Osteocyte (in vitro differentiated cells): ENCODE data around the gene SPAM1. TPM values are rescaled to one million over a fixed set of nuclear protein-coding genes. Genes with fewer than 3 reads are reported as not detected.

Source experiments
- DNase-seq: peaks from one replicate; pipeline ENCODE4 v3.0.0; 2021; ENCODE audit warnings: mixed read lengths; ENCODE audit not compliant: unreplicated experiment; ENCODE audit errors: extremely low spot score
- H3K27ac Mint-ChIP-seq: one replicate; pipeline ENCODE4 v1.8.0; 2021; ENCODE audit warnings: mild to moderate bottlenecking, mixed read lengths; ENCODE audit not compliant: unreplicated experiment
- H3K27me3 Mint-ChIP-seq: one replicate; pipeline ENCODE4 v1.8.0; 2021; ENCODE audit warnings: mixed read lengths; ENCODE audit not compliant: unreplicated experiment
- H3K36me3 Mint-ChIP-seq: one replicate; pipeline ENCODE4 v1.8.0; 2021; ENCODE audit warnings: mixed read lengths; ENCODE audit not compliant: unreplicated experiment
- H3K4me1 Mint-ChIP-seq: one replicate; pipeline ENCODE4 v1.8.0; 2021; ENCODE audit warnings: mixed read lengths; ENCODE audit not compliant: unreplicated experiment
- H3K4me3 Mint-ChIP-seq: one replicate; pipeline ENCODE4 v1.8.0; 2021; ENCODE audit warnings: mild to moderate bottlenecking, moderate library complexity, mixed read lengths; ENCODE audit not compliant: unreplicated experiment
- H3K9me3 Mint-ChIP-seq: one replicate; pipeline ENCODE4 v1.8.0; 2021; ENCODE audit warnings: mixed read lengths; ENCODE audit not compliant: unreplicated experiment
- CTCF ChIP-seq: fragments of 200-600 bp; sonication (generic); IDR thresholded peaks from 2 replicates; pipeline ENCODE4 v1.5.0; 2021; ENCODE audit warnings: antibody characterized with exemption, mild to moderate bottlenecking, moderate library complexity
- total RNA-seq: library from RNA; stranded (reverse); gene quantifications from 2 replicates; pipeline ENCODE4 v1.2.1, GENCODE V29; 2021

SPAM1 gene
- total RNA-seq, 1 donor from 2014 or later, result not detected

DNA sequence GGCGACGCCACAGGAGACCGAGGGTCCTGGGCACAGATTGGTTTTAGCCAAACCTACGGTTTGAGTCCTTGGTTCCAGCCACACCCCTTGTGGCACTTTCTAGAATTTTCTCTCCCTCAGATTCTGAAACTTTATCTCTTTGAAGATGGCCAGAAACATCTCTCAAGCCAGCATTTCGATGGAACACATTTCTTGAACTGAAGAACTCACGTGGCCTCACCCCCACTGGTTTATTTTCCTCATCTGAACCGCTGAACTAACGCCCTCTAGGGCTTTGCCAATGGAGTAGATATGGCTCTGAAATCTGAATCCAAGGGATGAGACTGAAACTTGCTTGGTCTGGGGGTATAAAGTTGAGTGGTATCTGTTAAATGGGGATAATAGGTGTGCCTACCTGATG lies 6.7 kb upstream of the SPAM1 start:
- no peak for DNase-seq
- Mint-ChIP-seq H3K27ac (no peak overlapping the region), H3K36me3 (no peaks in the 10 kb centered on the region), H3K4me3 (no peak overlapping the region), H3K4me1 (no peaks in the 10 kb centered on the region), H3K27me3 (peaks cover 3% of the 10 kb centered on the region), H3K9me3 (no peaks in the 10 kb centered on the region)
- TF ChIP-seq CTCF, result no peak

DNA sequence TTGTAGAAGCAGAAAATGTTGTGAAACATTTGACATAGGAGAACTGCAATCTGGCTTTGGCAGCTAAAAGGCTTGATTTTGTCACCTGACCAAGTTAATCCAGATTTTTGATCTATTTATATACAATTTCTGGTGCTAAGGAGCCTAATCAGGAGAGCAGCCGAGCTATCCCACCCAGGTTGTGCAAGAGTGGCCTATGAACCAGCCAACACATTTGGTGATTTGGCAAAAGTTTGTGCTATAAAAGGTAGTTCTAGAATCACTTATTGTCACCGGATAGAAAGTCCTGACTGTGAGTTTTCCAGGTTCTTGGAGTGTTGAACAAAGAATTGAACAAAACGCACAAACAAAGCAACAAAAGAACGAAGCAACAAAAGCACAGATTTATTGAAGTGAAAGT lies 1.4 kb upstream of the SPAM1 start:
- DNase-seq, result no peak
- no peaks in the 10 kb centered on the region for H3K9me3 Mint-ChIP-seq
- no peak overlapping the region for H3K4me3 Mint-ChIP-seq
- H3K27me3 Mint-ChIP-seq, result peaks cover 6% of the 10 kb centered on the region
- H3K27ac Mint-ChIP-seq, result no peak overlapping the region
- H3K36me3 Mint-ChIP-seq, result no peaks in the 10 kb centered on the region
- no peaks in the 10 kb centered on the region for H3K4me1 Mint-ChIP-seq
- no peak for TF ChIP-seq CTCF

GRCh38 chr7:123929107-123929506 lies 4.1 kb downstream of the SPAM1 start:
- H3K4me3 Mint-ChIP-seq, result no peak overlapping the region
- DNase-seq, result no peak
- H3K36me3 Mint-ChIP-seq, result no peaks in the 10 kb centered on the region
- TF ChIP-seq CTCF, result no peak
- H3K4me1 Mint-ChIP-seq, result no peaks in the 10 kb centered on the region
- H3K9me3 Mint-ChIP-seq, result no peaks in the 10 kb centered on the region
- H3K27ac Mint-ChIP-seq, result no peak overlapping the region
- peaks cover 3% of the 10 kb centered on the region for H3K27me3 Mint-ChIP-seq

- Mint-ChIP-seq H3K27me3 (peaks cover 3% of the 10 kb centered on the region), H3K4me1 (no peaks in the 10 kb centered on the region), H3K27ac (no peak overlapping the region), H3K4me3 (no peak overlapping the region), H3K9me3 (no peaks in the 10 kb centered on the region), H3K36me3 (no peaks in the 10 kb centered on the region)
- TF ChIP-seq CTCF, result no peak
- no peak for DNase-seq
Measured at GRCh38 chr7:123929655-123930054, 4.6 kb downstream of the SPAM1 start.

DNA sequence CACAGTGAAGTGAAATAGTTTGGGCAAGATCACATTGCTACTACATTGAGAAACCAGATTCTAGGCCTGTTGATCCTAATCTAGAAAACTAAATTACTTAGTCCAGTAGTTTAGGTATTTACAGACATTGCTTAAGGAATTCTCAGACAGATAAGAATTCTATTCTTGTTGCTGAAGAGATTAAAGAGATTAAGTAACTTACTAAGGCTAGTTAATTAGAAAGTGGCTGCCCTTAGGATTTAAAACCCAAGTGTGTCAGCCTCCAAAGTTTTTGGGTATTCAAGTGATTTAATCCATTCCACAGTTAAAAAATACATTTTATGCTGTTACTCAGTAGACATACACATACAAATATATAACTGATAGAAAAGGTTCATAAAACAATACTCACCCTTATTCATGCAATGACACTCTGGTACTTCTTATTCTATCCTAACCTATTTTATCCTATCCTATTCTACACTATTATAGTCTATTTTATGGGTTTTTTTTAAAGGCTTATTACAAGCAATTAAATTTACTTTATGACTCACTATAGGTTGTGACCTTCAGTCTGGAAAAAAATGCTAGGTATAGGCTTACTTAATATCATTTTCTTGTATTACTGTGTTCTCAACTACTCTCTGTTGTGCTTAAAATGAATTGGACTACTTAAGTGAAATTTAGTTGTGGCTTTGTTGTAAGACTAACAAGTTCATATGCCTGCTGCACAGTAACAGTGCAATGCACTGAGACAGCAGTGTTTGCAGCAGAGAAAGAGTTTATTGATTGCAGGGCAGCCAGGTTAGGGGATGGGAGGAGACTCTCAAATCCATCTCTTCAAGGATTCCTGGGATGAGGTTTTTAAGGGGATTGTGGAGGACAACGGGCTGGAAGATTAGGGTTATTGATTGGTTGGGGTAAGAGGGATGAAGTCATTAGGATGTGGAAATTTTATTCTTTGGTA lies 10.7 kb downstream of the SPAM1 start:
- Mint-ChIP-seq H3K9me3 (peaks cover 5% of the 10 kb centered on the region), H3K27ac (no peak overlapping the region), H3K36me3 (no peaks in the 10 kb centered on the region), H3K4me3 (no peak overlapping the region), H3K27me3 (no peaks in the 10 kb centered on the region), H3K4me1 (no peaks in the 10 kb centered on the region)
- TF ChIP-seq CTCF, result no peak
- no peak for DNase-seq
